DND-41 (cell line): Measurements from ENCODE around the gene THRB.

Experiments used
- ATAC-seq: fragments of 200-7000 bp; cut with Tn5 transposase; 3 replicates; pipeline ENCODE4 v1.9.1; 2021; ENCODE audit warnings: low read depth; ENCODE audit not compliant: insufficient read depth
- DNase-seq: peaks from one replicate; pipeline ENCODE4 v3.0.0-alpha.2; 2020
- H2AFZ ChIP-seq: 2 replicates; pipeline ENCODE4 v1.6.0; 2012; ENCODE audit warnings: low read depth, low read length
- H3K27ac ChIP-seq: 2 replicates; pipeline ENCODE4 v1.5.1; 2012; ENCODE audit warnings: low read length, inconsistent platforms
- H3K27me3 ChIP-seq: fragments of 200-600 bp; sonication (generic); 2 replicates; pipeline ENCODE4 v1.6.0; 2012; ENCODE audit warnings: low read length, mild to moderate bottlenecking, inconsistent platforms; ENCODE audit not compliant: insufficient read depth, poor library complexity
- H3K36me3 ChIP-seq: 2 replicates; pipeline ENCODE4 v1.5.1; 2012; ENCODE audit warnings: low read length, inconsistent platforms; ENCODE audit not compliant: insufficient read depth
- H3K4me1 ChIP-seq: 2 replicates; pipeline ENCODE4 v1.5.1; 2012; ENCODE audit warnings: mild to moderate bottlenecking, low read length; ENCODE audit not compliant: insufficient read depth
- H3K4me2 ChIP-seq: 2 replicates; pipeline ENCODE4 v1.6.0; 2012; ENCODE audit warnings: mild to moderate bottlenecking, moderate library complexity, low read length, inconsistent platforms; ENCODE audit not compliant: insufficient read depth
- H3K4me3 ChIP-seq, 2 experiments: fragments of 200-600 bp in 1 of 2; shearing (Covaris generic) in 1 of 2; 2 replicates each; pipeline ENCODE4 v1.5.1; 2012 to 2016; ENCODE audit warnings: inconsistent platforms in 2 of 2, low read length in 2 of 2, mild to moderate bottlenecking in 2 of 2, low read depth in 1 of 2, moderate library complexity in 1 of 2
- H3K79me2 ChIP-seq: 2 replicates; pipeline ENCODE4 v1.6.0; 2012; ENCODE audit warnings: low read length, inconsistent platforms; ENCODE audit not compliant: insufficient read depth
- H3K9ac ChIP-seq: 2 replicates; pipeline ENCODE4 v1.6.0; 2012; ENCODE audit warnings: low read depth, mild to moderate bottlenecking, inconsistent platforms, low read length, moderate library complexity
- H3K9me3 ChIP-seq: 2 replicates; pipeline ENCODE4 v1.5.1; 2012; ENCODE audit warnings: low read length, moderate library complexity, mild to moderate bottlenecking, inconsistent platforms; ENCODE audit not compliant: insufficient read depth, severe bottlenecking
- H4K20me1 ChIP-seq: 2 replicates; pipeline ENCODE4 v1.6.0; 2012; ENCODE audit warnings: low read length; ENCODE audit not compliant: insufficient read depth
- EZH2 ChIP-seq: IDR thresholded peaks from 3 replicates; pipeline ENCODE4 v1.6.1; 2012; ENCODE audit warnings: borderline replicate concordance, low read depth, mild to moderate bottlenecking, moderate library complexity, low read length, inconsistent platforms; ENCODE audit not compliant: severe bottlenecking
- TF ChIP-seq, protein P1 (sequence below): IDR thresholded peaks from 2 replicates; pipeline ENCODE4 v1.5.1; 2012; ENCODE audit warnings: borderline replicate concordance, low read length, moderate library complexity, mild to moderate bottlenecking; ENCODE audit not compliant: poor library complexity, severe bottlenecking; ENCODE audit errors: extremely low read depth

Gene THRB

DNA sequence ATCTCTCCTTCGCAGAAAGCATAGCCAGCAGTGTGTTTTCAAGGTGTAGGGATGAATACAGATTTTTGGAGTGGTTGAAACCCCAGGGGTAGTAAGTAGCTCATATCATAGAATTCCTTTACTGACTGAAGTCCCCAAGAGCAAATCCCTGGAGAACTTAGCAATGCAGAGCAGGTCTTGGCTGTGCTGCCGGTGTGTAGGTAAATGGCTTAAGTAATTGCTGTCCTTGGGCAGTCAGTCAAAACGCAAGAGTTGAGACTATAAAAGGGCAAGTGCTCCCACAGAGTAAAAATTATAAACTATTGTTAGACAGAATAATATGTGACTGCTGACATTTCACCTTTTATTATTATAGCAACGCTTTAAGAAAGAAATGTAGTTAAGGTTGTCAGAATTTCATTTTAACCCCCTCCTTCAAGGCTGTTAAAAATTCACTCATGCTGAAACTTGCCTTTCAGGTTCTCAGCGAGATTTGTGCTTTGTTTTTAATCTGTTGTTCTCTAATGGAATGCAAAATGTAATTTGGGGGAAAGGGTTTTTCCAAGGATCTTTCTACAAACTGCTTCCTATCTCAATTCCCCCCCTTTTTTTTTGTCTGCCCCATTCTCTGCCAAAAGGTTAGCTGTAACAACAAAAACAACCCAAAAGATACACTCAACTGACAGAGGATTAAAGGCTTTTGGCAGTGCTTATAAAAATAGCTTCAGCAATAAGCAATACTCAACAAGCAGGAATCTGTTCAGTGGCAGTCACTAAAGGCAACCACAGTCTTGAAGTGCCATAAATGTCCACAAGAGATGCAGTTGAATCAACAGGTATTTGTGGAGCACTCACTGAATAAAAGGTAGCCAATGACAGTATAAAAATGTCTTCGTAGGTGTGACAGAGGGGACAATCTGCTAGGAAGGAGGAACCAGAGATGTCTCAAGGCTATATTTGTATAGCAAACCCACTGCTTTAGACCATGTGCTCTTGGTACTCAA, 105.3 kb downstream of the THRB start:
- Histone ChIP-seq H2AFZ (no peak overlapping the region), H3K79me2 (no peaks in the 10 kb centered on the region), H3K9ac (no peak overlapping the region), H3K9me3 (no peaks in the 10 kb centered on the region), H4K20me1 (no peaks in the 10 kb centered on the region), H3K36me3 (no peaks in the 10 kb centered on the region), H3K27me3 (no peaks in the 10 kb centered on the region), H3K27ac (no peak overlapping the region), H3K4me2 (no peak overlapping the region), H3K4me3 (no peak overlapping the region), H3K4me1 (no peaks in the 10 kb centered on the region)
- ATAC-seq: no peak
- DNase-seq: no peak
- TF ChIP-seq, protein P1, sequence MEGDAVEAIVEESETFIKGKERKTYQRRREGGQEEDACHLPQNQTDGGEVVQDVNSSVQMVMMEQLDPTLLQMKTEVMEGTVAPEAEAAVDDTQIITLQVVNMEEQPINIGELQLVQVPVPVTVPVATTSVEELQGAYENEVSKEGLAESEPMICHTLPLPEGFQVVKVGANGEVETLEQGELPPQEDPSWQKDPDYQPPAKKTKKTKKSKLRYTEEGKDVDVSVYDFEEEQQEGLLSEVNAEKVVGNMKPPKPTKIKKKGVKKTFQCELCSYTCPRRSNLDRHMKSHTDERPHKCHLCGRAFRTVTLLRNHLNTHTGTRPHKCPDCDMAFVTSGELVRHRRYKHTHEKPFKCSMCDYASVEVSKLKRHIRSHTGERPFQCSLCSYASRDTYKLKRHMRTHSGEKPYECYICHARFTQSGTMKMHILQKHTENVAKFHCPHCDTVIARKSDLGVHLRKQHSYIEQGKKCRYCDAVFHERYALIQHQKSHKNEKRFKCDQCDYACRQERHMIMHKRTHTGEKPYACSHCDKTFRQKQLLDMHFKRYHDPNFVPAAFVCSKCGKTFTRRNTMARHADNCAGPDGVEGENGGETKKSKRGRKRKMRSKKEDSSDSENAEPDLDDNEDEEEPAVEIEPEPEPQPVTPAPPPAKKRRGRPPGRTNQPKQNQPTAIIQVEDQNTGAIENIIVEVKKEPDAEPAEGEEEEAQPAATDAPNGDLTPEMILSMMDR: no peak
- TF ChIP-seq EZH2: no peak

- no peak for DNase-seq
- Histone ChIP-seq H3K4me3 (no peak overlapping the region), H3K79me2 (no peaks in the 10 kb centered on the region), H3K9me3 (no peaks in the 10 kb centered on the region), H2AFZ (no peak overlapping the region), H3K36me3 (no peaks in the 10 kb centered on the region), H3K27me3 (no peaks in the 10 kb centered on the region), H3K4me1 (no peaks in the 10 kb centered on the region), H3K27ac (no peak overlapping the region), H3K9ac (no peak overlapping the region), H3K4me2 (no peak overlapping the region), H4K20me1 (no peaks in the 10 kb centered on the region)
- TF ChIP-seq EZH2: no peak
- TF ChIP-seq, protein P1: no peak
- no peak for ATAC-seq
Measured at GRCh38 chr3:24388611-24389010, 106.0 kb downstream of the THRB start.

DNA sequence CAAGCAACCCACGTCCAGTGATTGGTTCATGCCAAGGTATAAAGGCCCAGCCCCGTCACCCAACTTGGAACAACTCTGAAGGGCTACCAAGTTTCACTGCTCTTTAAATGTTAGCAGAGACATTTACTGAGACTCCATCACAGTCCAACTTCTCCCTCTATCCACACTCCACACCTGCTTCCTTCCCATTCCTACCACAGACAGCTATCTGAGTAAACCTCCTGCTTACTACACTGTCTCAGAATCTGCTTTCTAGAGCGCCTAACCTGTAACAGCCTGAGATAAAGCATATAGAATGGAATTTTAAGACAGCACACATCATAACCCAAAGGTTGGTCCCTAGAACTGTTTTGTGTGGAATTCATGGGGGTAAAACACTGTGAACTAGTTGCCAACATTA, 106.5 kb downstream of the THRB start:
- DNase-seq (no peak), ATAC-seq (no peak)
- H3K4me2 ChIP-seq: no peak overlapping the region
- no peak for TF ChIP-seq EZH2
- TF ChIP-seq, protein P1: no peak
- H2AFZ ChIP-seq: no peak overlapping the region
- H3K27ac ChIP-seq: no peak overlapping the region
- H3K9ac ChIP-seq: no peak overlapping the region
- no peaks in the 10 kb centered on the region for H3K27me3 ChIP-seq
- no peaks in the 10 kb centered on the region for H3K79me2 ChIP-seq
- H3K36me3 ChIP-seq: no peaks in the 10 kb centered on the region
- no peak overlapping the region for H3K4me3 ChIP-seq
- no peaks in the 10 kb centered on the region for H3K4me1 ChIP-seq
- H4K20me1 ChIP-seq: no peaks in the 10 kb centered on the region
- no peaks in the 10 kb centered on the region for H3K9me3 ChIP-seq
